ENCODE results near the gene LIPI.

DNA sequence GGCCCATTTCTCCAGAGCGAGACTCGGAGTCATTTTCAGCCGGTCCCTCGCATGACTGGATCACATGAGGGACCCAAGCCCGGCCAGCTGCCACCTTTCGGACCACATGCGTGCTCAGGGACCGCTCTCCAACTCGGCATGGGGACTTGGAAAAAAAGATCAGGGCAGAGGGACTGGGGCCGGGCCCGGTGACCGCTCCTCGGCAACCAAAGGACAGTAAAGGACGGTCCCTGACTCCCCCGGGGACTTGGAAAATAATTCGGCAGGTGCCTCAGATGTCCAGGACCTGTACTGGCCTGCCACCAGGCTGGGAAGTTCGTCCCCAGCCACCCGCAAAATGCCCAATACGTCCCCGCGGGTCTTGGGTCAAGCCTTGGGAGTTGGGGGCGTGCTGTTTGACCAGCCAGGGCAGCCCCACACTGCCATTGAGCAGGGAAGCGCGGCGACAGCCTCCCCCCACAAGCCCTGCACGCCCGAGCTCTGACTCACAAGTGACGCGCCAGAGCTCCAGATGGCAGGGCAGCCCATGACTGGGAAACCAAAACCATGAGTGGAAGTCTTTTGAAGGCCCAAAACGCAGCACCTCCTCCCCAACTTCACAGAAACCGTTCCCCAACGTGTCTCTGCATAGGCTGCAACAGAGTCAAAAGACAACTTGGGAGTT is 134.5 kb downstream of the LIPI start:
- no peak for TF ChIP-seq CTCF (IDR thresholded peaks at IDR 0.05; ENCODE audit: borderline replicate concordance, extremely low read depth, low read length, poor library complexity, severe bottlenecking)
- TF ChIP-seq EZH2 (IDR thresholded peaks at IDR 0.05; ENCODE audit: borderline replicate concordance, low read depth, low read length, severe bottlenecking): no peak

All from DND-41 (cell line).